ENCODE measurements around the gene KRTAP10-3.
"Not testable (repeated sequence)": the region's sequence is repeated elsewhere in the genome, so short reads cannot be mapped to it uniquely, and the experiment has no call there.

The KRTAP10-3 gene

GRCh38 chr21:44589586-44590305, 31.2 kb upstream of the KRTAP10-3 start:
- DNase-seq, result no peak

GRCh38 chr21:44589094-44589493, 30.5 kb upstream of the KRTAP10-3 start:
- no peak for DNase-seq

- DNase-seq, result no peak
These were observed 27.3 kb upstream of the KRTAP10-3 start for GRCh38 chr21:44585892-44586291.

- no peak for DNase-seq
These were observed 25.2 kb upstream of the KRTAP10-3 start for GRCh38 chr21:44583800-44584147.

GRCh38 chr21:44583089-44583799, 24.6 kb upstream of the KRTAP10-3 start:
- DNase-seq, result no peak

- DNase-seq, result no peak
These were observed 23.5 kb upstream of the KRTAP10-3 start for GRCh38 chr21:44582055-44582454.

- DNase-seq, result no peak
These were observed 22.6 kb upstream of the KRTAP10-3 start for GRCh38 chr21:44581158-44581557.

GRCh38 chr21:44580231-44580821, 21.7 kb upstream of the KRTAP10-3 start, which contains the start of gene KRTAP10-5:
Gene KRTAP10-5, minus strand, starts transcription at chr21:44580604. Its CDS starts 26 bp downstream, at chr21:44580578.
- not testable (repeated sequence) for DNase-seq

- DNase-seq, result no peak
These were observed 21.2 kb upstream of the KRTAP10-3 start for GRCh38 chr21:44579833-44580144.

GRCh38 chr21:44579056-44579832, 20.6 kb upstream of the KRTAP10-3 start:
- DNase-seq, result no peak

GRCh38 chr21:44578371-44579055, 19.9 kb upstream of the KRTAP10-3 start:
- DNase-seq, result no peak

- no peak for DNase-seq
These were observed 17.4 kb upstream of the KRTAP10-3 start for GRCh38 chr21:44576025-44576420.

GRCh38 chr21:44575307-44576024, 16.9 kb upstream of the KRTAP10-3 start:
- DNase-seq, result no peak

- DNase-seq, result no peak
These were observed 16.1 kb upstream of the KRTAP10-3 start for GRCh38 chr21:44574457-44575306.

- not testable (repeated sequence) for DNase-seq
These were observed 15.2 kb upstream of the KRTAP10-3 start, which contains the start of gene KRTAP10-4 for GRCh38 chr21:44573630-44574456. Gene KRTAP10-4, plus strand, starts transcription at chr21:44573729. Its CDS starts 30 bp downstream, at chr21:44573759.

- DNase-seq, result no peak
These were observed 14.5 kb upstream of the KRTAP10-3 start for GRCh38 chr21:44572959-44573583.

- DNase-seq, result no peak
These were observed 13.5 kb upstream of the KRTAP10-3 start for GRCh38 chr21:44571844-44572782.

- no peak for DNase-seq
These were observed 12.7 kb upstream of the KRTAP10-3 start for GRCh38 chr21:44571296-44571695.

Data from fibroblast of upper back skin (primary cell).